Myometrial cell (primary cell): ENCODE data around the gene HACL1. TPM values are rescaled to one million over a fixed set of nuclear protein-coding genes. Genes with fewer than 3 reads are reported as not detected.

ENCODE experiments used
- total RNA-seq: library from RNA; depleted of rRNA; stranded (reverse); fragments of >200 nt; gene quantifications from 2 replicates; pipeline ENCODE4 v1.2.3, GENCODE V29; 2015

HACL1 gene
- 18.7 and 20.7 TPM in 2 replicates for total RNA-seq

DNA sequence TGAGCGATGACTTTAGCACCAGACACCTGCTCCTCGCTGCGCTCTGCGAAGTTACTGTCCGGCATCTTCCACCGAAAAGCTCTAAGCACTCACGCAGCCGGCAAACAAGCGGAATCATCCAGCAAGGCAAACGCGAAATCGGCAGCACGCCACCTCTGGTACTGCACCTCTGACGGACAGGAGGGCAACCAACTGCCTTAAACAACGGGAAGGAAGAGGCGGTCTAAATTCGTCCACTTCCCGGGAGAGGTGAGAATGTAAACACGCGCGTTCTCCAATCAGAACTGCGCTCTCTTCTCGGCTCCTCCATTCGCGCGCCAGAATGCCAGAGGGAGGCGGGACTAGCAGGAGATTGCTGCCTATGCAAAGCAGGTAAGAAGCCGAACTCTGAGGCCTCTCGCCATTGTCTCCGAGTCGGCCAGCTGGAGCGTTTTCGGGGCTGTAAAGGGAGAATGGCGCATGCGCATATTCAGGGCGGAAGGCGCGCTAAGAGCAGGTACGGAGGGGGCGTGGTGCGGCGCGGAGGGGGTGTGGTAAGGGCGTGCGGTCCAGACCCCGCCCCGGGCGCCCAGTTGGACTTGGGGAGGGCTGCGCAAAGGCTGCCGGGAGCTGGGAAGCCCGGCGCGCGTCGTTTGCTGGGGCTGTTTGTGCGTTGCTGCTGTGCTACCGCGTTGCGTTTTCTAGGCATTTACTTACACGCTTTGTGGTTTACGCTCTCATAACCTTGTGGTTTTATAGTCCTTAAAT lies at the start of gene HACL1, which contains the start of gene BTD:
Gene HACL1, minus strand, starts transcription at position 171 of the 747 bp plus-strand sequence. Its CDS starts 106 bp downstream, at position 65.
Gene BTD, plus strand, starts transcription at position 347 of the 747 bp plus-strand sequence. CDS start 33,695 bp downstream, outside the sequence.

DNA sequence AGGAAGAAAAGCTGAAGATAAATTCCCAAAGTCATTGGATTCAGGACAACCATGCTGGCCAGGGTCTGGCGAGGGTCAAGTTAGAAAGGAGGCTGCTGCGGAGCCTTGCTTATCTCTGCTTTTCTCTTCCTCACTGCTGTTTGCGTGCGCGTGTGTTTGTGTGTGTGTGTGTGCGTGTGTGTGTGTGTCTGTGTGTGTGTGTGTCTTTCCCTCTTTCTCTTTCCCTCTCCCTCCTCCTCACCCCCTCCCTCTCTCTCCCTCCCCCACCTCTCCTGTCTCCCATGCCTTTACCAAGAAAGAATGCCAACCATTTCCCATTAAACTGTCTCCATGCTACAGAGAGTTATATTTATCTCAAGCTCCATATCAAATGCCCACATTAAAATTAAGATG lies 79.8 kb downstream of the HACL1 start, which contains the start of gene COLQ:
Gene COLQ, minus strand, starts transcription at position 134 of the 393 bp plus-strand sequence. Its CDS starts 81 bp downstream, at position 53.

Other genes starting within 250 kb of the HACL1 start
- 18.6 and 26.8 TPM in 2 replicates for gene METTL6, start 174.0 kb downstream of the HACL1 start, total RNA-seq
- gene EAF1, start 174.0 kb downstream of the HACL1 start, total RNA-seq = 8.6 and 11.7 TPM in 2 replicates
- gene COLQ, start 79.9 kb downstream of the HACL1 start, total RNA-seq = 1.1 and 9.8 TPM in 2 replicates
- gene BTD, start 176 bp upstream of the HACL1 start, total RNA-seq = 27.8 and 28.0 TPM in 2 replicates
- 79.3 and 109 TPM in 2 replicates for gene ANKRD28, start 196.4 kb upstream of the HACL1 start, total RNA-seq